ENCODE measurements around the gene SINHCAF. TPM values are rescaled to one million over a fixed set of nuclear protein-coding genes. Genes with fewer than 3 reads are reported as not detected.

SINHCAF gene
- total and polyA plus RNA-seq, 9 of the 15 experiments (the other 6 are each of a cell fraction or from before 2014, with no cell fraction given), result 73.2 to 185 (median 110) TPM

DNA sequence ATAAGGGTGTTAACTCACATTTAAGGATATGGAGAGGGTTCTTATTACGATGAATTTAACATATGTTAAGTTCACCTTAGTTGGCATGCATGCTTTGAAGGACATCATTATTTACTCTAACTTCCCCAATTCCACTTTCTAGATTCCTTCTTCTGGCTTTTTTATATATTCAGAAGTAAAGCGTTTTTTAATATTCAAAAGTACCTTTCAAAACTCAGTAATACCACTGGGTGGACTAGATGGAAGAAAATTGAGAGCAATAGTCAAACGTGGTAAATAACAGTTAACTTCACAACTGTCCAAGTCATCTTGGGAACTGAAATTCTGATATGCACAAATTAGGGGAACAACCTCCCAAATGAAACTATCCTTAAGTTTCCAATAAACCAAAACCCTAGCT is 9.1 kb downstream of the SINHCAF start:
- H3K9ac ChIP-seq (ENCODE audit: insufficient read depth in 1 of 2, low read depth in 2 of 2, low read length in 2 of 2), result peak overlapping the region in 1 of 2 experiments; percentile 47; a peak in 2 of 4 replicates
- H3K27me3 ChIP-seq (ENCODE audit: control insufficient read depth in 2 of 2, insufficient read depth in 2 of 2, low read length in 2 of 2), result no peaks in the 10 kb centered on the region
- H3K4me2 ChIP-seq (ENCODE audit: insufficient read depth, low read length), result no peak overlapping the region
- no TSS peak for BruUV-seq (replicated peaks)
- TF ChIP-seq, protein P1, sequence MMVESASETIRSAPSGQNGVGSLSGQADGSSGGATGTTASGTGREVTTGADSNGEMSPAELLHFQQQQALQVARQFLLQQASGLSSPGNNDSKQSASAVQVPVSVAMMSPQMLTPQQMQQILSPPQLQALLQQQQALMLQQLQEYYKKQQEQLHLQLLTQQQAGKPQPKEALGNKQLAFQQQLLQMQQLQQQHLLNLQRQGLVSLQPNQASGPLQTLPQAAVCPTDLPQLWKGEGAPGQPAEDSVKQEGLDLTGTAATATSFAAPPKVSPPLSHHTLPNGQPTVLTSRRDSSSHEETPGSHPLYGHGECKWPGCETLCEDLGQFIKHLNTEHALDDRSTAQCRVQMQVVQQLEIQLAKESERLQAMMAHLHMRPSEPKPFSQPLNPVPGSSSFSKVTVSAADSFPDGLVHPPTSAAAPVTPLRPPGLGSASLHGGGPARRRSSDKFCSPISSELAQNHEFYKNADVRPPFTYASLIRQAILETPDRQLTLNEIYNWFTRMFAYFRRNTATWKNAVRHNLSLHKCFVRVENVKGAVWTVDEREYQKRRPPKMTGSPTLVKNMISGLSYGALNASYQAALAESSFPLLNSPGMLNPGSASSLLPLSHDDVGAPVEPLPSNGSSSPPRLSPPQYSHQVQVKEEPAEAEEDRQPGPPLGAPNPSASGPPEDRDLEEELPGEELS (CRISPR knock-in tag; IDR thresholded peaks at IDR 0.05; ENCODE audit: borderline replicate concordance), result no peak
- no peaks in the 10 kb centered on the region for H3K9me3 ChIP-seq (replicated peaks; ENCODE audit: control insufficient read depth, insufficient read depth, low read depth, low read length)
- H3K27ac ChIP-seq (ENCODE audit: extremely low read depth, low read depth, low read length), result no peak overlapping the region; the same call in 2 of the 3 replicates
- intact Hi-C loops (cut with micrococcal nuclease), result no loop called here
- no peak overlapping the region; the same call in 1 of the 2 replicates for H3K4me3 ChIP-seq
- DNase-seq (ENCODE audit: extremely low read depth in 1 of 4, low spot score in 3 of 4) (no peak), FAIRE-seq (no peak), ATAC-seq (no peak)
- in situ Hi-C loops (cut with MboI), result no loop called here
- peaks cover 46% of the 10 kb centered on the region for H4K20me1 ChIP-seq (replicated peaks; ENCODE audit: control insufficient read depth, insufficient read depth, low read length)
- ChIA-PET CTCF (ENCODE audit: low intra/inter-chr PET ratio) (no interaction called here), POLR2A (no interaction called here)
- no peak overlapping the region for H2AFZ ChIP-seq (ENCODE audit: low read depth, low read length)
- peaks cover 99% of the 10 kb centered on the region for H3K79me2 ChIP-seq (ENCODE audit: control insufficient read depth, insufficient read depth, low read length)
- H3K4me1 ChIP-seq (replicated peaks in 1 of 2; ENCODE audit: control insufficient read depth in 2 of 2, insufficient read depth in 2 of 2, low read length in 2 of 2), result peaks cover 3 to 37% of the 10 kb centered on the region in 2 experiments
- 33% methylated on average over 3 of the region's 3 CpGs for WGBS (ENCODE audit: insufficient coverage, low coverage, missing lambda C conversion rate)
- H3K9me1 ChIP-seq (ENCODE audit: control insufficient read depth, insufficient read depth, low read length), result peaks cover under 1% of the 10 kb centered on the region
- H3K36me3 ChIP-seq (ENCODE audit: control insufficient read depth, insufficient read depth, low read length), result peaks cover 27% of the 10 kb centered on the region; the same call in 2 of the 3 replicates

DNA sequence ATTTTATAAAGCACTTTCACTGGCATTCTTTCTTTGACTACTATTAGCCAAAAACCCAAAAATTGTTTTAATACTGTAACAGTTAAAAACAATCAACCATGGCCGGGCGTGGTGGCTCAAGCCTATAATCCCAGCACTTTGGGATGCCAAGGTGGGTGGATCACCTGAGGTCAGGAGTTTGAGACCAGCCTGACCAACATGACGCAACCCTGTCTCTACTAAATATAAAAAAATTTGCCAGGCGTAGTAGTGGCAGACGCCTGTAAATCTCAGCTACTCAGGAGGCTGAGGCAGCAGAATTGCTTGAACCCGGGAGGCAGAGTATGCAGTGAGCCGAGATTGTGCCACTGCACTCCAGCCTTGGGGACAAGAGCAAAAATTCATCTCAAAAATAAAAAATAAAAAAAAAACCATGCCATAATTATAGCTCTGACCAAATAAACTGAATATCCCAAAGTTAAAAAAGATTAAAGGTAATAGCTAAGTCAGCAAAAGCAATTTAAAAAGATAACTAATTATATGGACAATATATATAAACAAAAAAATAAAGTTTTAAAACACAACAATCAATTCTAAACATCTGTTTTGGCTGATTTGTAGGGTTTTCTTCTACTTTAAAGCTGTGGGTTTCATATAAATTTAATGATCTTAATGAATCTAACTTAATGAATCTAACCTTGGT is 10.0 kb downstream of the SINHCAF start:
- ATAC-seq, result no peak
- intact Hi-C loops (cut with micrococcal nuclease), result no loop called here
- H4K20me1 ChIP-seq (replicated peaks; ENCODE audit: control insufficient read depth, insufficient read depth, low read length), result peaks cover 40% of the 10 kb centered on the region
- TF ChIP-seq ETV5 (CRISPR knock-in tag; IDR thresholded peaks at IDR 0.05; ENCODE audit: low read depth) (no peak), MAFG (tag; conservative IDR thresholded peaks at IDR 0.05) (peak; percentile 52), MCM3 (IDR thresholded peaks at IDR 0.05) (no peak), TAF7 (tag; IDR thresholded peaks at IDR 0.05) (no peak), MECOM (CRISPR knock-in tag; IDR thresholded peaks at IDR 0.05) (no peak), RBM22 (IDR thresholded peaks at IDR 0.05; ENCODE audit: low read depth, low read length, poor library complexity, severe bottlenecking) (no peak), CEBPB (tag; IDR thresholded peaks at IDR 0.05) (peak; percentile 16), C11orf30 (IDR thresholded peaks at IDR 0.05; ENCODE audit: low read depth) (peak; percentile 84), ZNF316 (IDR thresholded peaks at IDR 0.05) (peak; percentile 93)
- TF ChIP-seq, protein P2, sequence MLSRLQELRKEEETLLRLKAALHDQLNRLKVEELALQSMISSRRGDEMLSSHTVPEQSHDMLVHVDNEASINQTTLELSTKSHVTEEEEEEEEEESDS (CRISPR knock-in tag; IDR thresholded peaks at IDR 0.05), result no peak
- TF ChIP-seq, protein P3, sequence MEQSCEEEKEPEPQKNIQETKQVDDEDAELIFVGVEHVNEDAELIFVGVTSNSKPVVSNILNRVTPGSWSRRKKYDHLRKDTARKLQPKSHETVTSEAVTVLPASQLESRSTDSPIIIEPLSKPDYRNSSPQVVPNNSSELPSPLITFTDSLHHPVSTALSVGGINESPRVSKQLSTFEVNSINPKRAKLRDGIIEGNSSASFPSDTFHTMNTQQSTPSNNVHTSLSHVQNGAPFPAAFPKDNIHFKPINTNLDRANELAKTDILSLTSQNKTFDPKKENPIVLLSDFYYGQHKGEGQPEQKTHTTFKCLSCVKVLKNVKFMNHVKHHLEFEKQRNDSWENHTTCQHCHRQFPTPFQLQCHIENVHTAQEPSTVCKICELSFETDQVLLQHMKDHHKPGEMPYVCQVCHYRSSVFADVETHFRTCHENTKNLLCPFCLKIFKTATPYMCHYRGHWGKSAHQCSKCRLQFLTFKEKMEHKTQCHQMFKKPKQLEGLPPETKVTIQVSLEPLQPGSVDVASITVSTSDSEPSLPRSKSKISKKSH (CRISPR knock-in tag; IDR thresholded peaks at IDR 0.05), result no peak

More for the DNA sequence above, 10.0 kb downstream of the SINHCAF start:
- in situ Hi-C loops (cut with MboI), result no loop called here
- Histone ChIP-seq H3K9me3 (replicated peaks; ENCODE audit: control insufficient read depth, insufficient read depth, low read depth, low read length) (no peaks in the 10 kb centered on the region), H3K4me2 (ENCODE audit: insufficient read depth, low read length) (no peak overlapping the region), H3K27me3 (ENCODE audit: control insufficient read depth in 2 of 2, insufficient read depth in 2 of 2, low read length in 2 of 2) (no peaks in the 10 kb centered on the region), H3K9ac (ENCODE audit: insufficient read depth in 1 of 2, low read depth in 2 of 2, low read length in 2 of 2) (no peak overlapping the region), H3K4me3 (no peak overlapping the region), H2AFZ (ENCODE audit: low read depth, low read length) (no peak overlapping the region), H3K9me1 (ENCODE audit: control insufficient read depth, insufficient read depth, low read length) (peaks cover 4% of the 10 kb centered on the region), H3K36me3 (ENCODE audit: control insufficient read depth, insufficient read depth, low read length) (peaks cover 37% of the 10 kb centered on the region), H3K4me1 (replicated peaks in 1 of 2; ENCODE audit: control insufficient read depth in 2 of 2, insufficient read depth in 2 of 2, low read length in 2 of 2) (peaks cover 6 to 28% of the 10 kb centered on the region in 2 experiments), H3K27ac (ENCODE audit: extremely low read depth, low read depth, low read length) (no peak overlapping the region), H3K79me2 (ENCODE audit: control insufficient read depth, insufficient read depth, low read length) (peaks cover 99% of the 10 kb centered on the region)
- DNase-seq (ENCODE audit: extremely low read depth in 1 of 4, low spot score in 3 of 4), result no peak
- CTCF ChIA-PET (ENCODE audit: low intra/inter-chr PET ratio), result no interaction called here
- WGBS (ENCODE audit: insufficient coverage, low coverage, missing lambda C conversion rate), result 82% methylated on average over 7 of the region's 7 CpGs
- POLR2A ChIA-PET, result interaction anchor here (0.6 to 0.9 kb wide), 2 partner anchors 253 to 673 kb away, joined by 3 read pairs; no protein-coding TSS in a partner anchor
- FAIRE-seq, result no peak
- no TSS peak for BruUV-seq (replicated peaks)

All from K562 (cell line).